ENCODE measurements around the gene SOWAHA.

The SOWAHA gene

GRCh38 chr5:132832612-132833011, 19.5 kb downstream of the SOWAHA start:
- TF ChIP-seq, protein P1, sequence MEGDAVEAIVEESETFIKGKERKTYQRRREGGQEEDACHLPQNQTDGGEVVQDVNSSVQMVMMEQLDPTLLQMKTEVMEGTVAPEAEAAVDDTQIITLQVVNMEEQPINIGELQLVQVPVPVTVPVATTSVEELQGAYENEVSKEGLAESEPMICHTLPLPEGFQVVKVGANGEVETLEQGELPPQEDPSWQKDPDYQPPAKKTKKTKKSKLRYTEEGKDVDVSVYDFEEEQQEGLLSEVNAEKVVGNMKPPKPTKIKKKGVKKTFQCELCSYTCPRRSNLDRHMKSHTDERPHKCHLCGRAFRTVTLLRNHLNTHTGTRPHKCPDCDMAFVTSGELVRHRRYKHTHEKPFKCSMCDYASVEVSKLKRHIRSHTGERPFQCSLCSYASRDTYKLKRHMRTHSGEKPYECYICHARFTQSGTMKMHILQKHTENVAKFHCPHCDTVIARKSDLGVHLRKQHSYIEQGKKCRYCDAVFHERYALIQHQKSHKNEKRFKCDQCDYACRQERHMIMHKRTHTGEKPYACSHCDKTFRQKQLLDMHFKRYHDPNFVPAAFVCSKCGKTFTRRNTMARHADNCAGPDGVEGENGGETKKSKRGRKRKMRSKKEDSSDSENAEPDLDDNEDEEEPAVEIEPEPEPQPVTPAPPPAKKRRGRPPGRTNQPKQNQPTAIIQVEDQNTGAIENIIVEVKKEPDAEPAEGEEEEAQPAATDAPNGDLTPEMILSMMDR (conservative IDR thresholded peaks at IDR 0.05): no peak
- peak overlapping the region; percentile 93; the same call in 1 of the 2 replicates for H3K27ac ChIP-seq

- H3K27ac ChIP-seq: no peak overlapping the region
- TF ChIP-seq, protein P1 (conservative IDR thresholded peaks at IDR 0.05): no peak
These were observed 21.0 kb downstream of the SOWAHA start for GRCh38 chr5:132834057-132834456.

DNA sequence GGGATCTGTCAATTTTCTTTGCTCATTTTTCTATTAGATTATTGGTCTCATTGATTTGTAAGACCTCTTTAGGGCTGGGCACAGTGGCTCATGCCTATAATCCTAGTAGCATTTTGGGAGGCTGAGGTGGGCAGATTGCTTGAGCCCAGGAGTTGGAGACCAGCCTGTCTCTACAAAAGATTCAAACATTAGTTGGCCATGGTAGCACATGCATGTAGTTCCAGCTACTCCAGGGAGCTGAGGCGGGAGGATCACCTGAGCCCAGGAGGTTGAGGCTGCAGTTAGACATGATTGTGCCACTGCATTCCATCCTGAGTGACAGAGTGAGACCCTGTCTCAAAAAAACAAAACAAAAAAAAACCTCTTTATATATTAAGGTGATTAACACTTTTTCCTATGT, 23.8 kb downstream of the SOWAHA start:
- TF ChIP-seq, protein P1 (conservative IDR thresholded peaks at IDR 0.05): no peak

GRCh38 chr5:132837868-132838267, 24.8 kb downstream of the SOWAHA start:
- peak overlapping the region; percentile 98 for H3K27ac ChIP-seq

More for the DNA sequence above, 23.8 kb downstream of the SOWAHA start:
- H3K27ac ChIP-seq: peak overlapping the region; percentile 98

GRCh38 chr5:132838516-132839282, 25.6 kb downstream of the SOWAHA start:
- peak overlapping the region; percentile 98 for H3K27ac ChIP-seq
- TF ChIP-seq, protein P1 (conservative IDR thresholded peaks at IDR 0.05): no peak

More at GRCh38 chr5:132837868-132838267, 24.8 kb downstream of the SOWAHA start:
- TF ChIP-seq, protein P1 (conservative IDR thresholded peaks at IDR 0.05): no peak

DNA sequence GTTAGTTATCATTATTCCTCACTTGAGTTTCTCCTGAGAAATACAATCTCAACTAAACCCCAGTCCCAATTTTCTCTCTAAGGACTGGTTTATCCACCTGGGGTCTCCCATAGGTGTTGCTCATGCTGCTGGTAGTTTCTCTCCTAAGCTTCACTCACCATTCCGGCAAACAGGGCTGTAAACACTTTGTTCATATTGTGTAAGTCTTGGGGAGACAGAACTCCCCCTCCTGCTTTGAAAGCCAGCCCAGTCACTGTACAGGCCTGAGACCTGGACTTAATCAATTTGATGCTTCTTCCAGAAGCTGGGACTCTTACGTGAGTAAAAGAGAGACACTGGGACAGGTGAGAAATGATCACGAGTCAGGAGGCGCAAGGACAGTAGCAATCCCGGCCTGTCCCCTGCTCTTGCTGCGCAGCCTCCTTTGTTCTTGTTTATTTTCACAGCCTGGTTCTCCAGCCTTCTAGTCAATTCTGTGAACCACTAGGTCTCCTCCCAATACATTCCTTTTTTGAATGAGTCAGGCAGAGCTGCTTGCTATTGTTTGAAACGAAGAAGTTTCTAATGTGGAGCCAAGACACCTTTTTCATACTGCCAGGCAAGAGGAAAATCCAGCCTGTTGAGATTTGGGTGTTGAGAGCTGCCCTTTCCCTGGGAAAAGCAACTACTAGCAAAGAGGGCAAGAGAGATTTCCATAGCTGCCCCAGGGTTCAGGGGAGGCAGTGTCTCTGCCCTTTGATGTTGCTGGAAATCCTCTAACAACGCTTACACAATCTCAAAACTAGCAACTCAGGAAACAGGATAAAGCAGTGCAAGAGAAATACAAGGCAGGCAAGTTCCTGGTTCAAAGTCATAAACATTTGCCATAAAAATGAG, 26.6 kb downstream of the SOWAHA start:
- TF ChIP-seq, protein P1 (conservative IDR thresholded peaks at IDR 0.05): no peak
- H3K27ac ChIP-seq: peak overlapping the region; percentile 98

DNA sequence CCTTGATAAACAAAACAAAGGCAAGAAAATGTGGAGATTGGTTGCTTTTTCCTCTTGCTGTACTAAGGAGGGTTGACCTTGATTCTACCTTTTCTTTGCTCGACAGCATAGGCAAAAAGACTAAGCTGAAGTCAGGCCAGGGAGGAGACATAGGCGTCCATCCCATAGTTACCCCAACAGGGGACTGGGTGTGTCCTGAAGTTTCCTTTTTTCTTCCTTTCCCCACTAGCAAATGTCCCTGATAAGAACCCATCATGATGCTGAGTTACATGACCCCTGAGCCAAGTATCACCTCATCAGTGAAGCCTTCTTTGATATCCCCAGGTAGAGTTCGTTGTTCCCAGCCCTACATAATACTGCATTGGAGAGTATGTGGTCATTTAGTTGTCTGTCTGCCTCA, 27.2 kb downstream of the SOWAHA start:
- peak overlapping the region; percentile 98 for H3K27ac ChIP-seq
- TF ChIP-seq, protein P1 (conservative IDR thresholded peaks at IDR 0.05): no peak

Data from VCaP (cell line).